MM.1S (cell line): Measurements from ENCODE around the gene ETV6.

Source experiments
- CTCF ChIP-seq: fragments of 300-600 bp; sonication (generic); IDR thresholded peaks from 2 replicates; pipeline ENCODE4 v1.5.1; 2016; ENCODE audit warnings: antibody characterized with exemption, low read length, mixed read lengths
- EZH2 ChIP-seq: fragments of 300-600 bp; sonication (generic); optimal IDR thresholded peaks from 2 replicates; pipeline ENCODE3; 2017; ENCODE audit warnings: low read depth, mild to moderate bottlenecking, antibody characterized with exemption, low read length, mixed read lengths
- EZH2phosphoT487 ChIP-seq: fragments of 300-600 bp; sonication (generic); IDR thresholded peaks from 2 replicates; pipeline ENCODE4 v1.6.1; 2018; ENCODE audit warnings: antibody characterized with exemption, low read length

GRCh38 chr12:11638315-11638916 lies 11.1 kb upstream of the ETV6 start:
- TF ChIP-seq CTCF (no peak), EZH2phosphoT487 (no peak), EZH2 (no peak)
